Neural cell (in vitro differentiated cells): ENCODE results near the gene AGTR1. TPM values are rescaled to one million over a fixed set of nuclear protein-coding genes. Genes with fewer than 3 reads are reported as not detected.

ENCODE experiments used
- H2AFZ ChIP-seq: fragments of 200-600, 300-800 bp; sonication (generic), shearing (Covaris generic); 2 replicates; pipeline ENCODE4 v1.6.0; 2014; ENCODE audit warnings: low read depth, mild to moderate bottlenecking, antibody characterized with exemption, low read length, moderate library complexity
- H3F3A ChIP-seq: fragments of 200-600 bp; shearing (Covaris generic); 2 replicates; pipeline ENCODE4 v1.6.1; 2016; ENCODE audit warnings: mild to moderate bottlenecking, moderate library complexity, mixed read lengths, antibody characterized with exemption, low read length; ENCODE audit not compliant: insufficient read depth, poor library complexity, severe bottlenecking
- H3K27ac ChIP-seq: fragments of 200-600, 300-800 bp; sonication (generic), shearing (Covaris generic); 2 replicates; pipeline ENCODE4 v1.5.1; 2014; ENCODE audit warnings: mild to moderate bottlenecking, low read length, moderate library complexity
- H3K27me3 ChIP-seq: fragments of 300-800, 200-600 bp; sonication (generic), shearing (Covaris generic); 2 replicates; pipeline ENCODE4 v1.6.0; 2014; ENCODE audit warnings: mild to moderate bottlenecking, low read depth, low read length, moderate library complexity; ENCODE audit not compliant: insufficient read depth
- H3K36me3 ChIP-seq: fragments of 300-800, 200-600 bp; sonication (generic), shearing (Covaris generic); 2 replicates; pipeline ENCODE4 v1.5.1; 2014; ENCODE audit warnings: mild to moderate bottlenecking, antibody characterized with exemption, low read length, moderate library complexity; ENCODE audit not compliant: insufficient read depth
- H3K4me2 ChIP-seq: fragments of 300-800, 200-600 bp; sonication (generic), shearing (Covaris generic); 2 replicates; pipeline ENCODE4 v1.6.0; 2014; ENCODE audit warnings: mild to moderate bottlenecking, low read length
- H3K4me3 ChIP-seq: fragments of 300-800, 200-600 bp; sonication (generic), shearing (Covaris generic); 2 replicates; pipeline ENCODE4 v1.5.1; 2014; ENCODE audit warnings: mild to moderate bottlenecking, low read length, moderate library complexity
- H3K79me2 ChIP-seq: fragments of 200-600 bp; shearing (Covaris generic); replicated peaks from 2 replicates; pipeline ENCODE4 v1.6.0; 2014; ENCODE audit warnings: mild to moderate bottlenecking, low read length, moderate library complexity; ENCODE audit not compliant: insufficient read depth
- H3K9ac ChIP-seq: fragments of 300-800, 200-600 bp; sonication (generic), shearing (Covaris generic); 2 replicates; pipeline ENCODE4 v1.6.1; 2016; ENCODE audit warnings: mild to moderate bottlenecking, low read length, mixed read lengths
- H3K9me2 ChIP-seq: fragments of 200-600 bp; shearing (Covaris generic); 2 replicates; pipeline ENCODE4 v1.6.1; 2016; ENCODE audit warnings: mild to moderate bottlenecking, low read length, mixed read lengths; ENCODE audit not compliant: insufficient read depth
- H3K9me3 ChIP-seq: fragments of 200-600, 300-800 bp; sonication (generic), shearing (Covaris generic); 2 replicates; pipeline ENCODE4 v1.6.1; 2016; ENCODE audit warnings: mild to moderate bottlenecking, mixed run types, low read length, moderate library complexity, mixed read lengths
- H4K20me1 ChIP-seq: fragments of 200-600 bp; shearing (Covaris generic); 2 replicates; pipeline ENCODE4 v1.6.1; 2016; ENCODE audit warnings: mild to moderate bottlenecking, mixed run types; ENCODE audit not compliant: insufficient read depth
- CTCF ChIP-seq: fragments of 450-650 bp; IDR thresholded peaks from 2 replicates; pipeline ENCODE4 v1.5.1; 2014; ENCODE audit warnings: antibody characterized with exemption, mild to moderate bottlenecking, moderate library complexity; ENCODE audit not compliant: poor library complexity, severe bottlenecking
- EP300 ChIP-seq: fragments of 450-650 bp; conservative IDR thresholded peaks from 2 replicates; pipeline ENCODE4 v1.6.1; 2014; ENCODE audit warnings: antibody characterized with exemption, mild to moderate bottlenecking, moderate library complexity; ENCODE audit not compliant: poor library complexity, severe bottlenecking
- EZH2 ChIP-seq: fragments of 200-600, 300-800 bp; shearing (Covaris generic), sonication (generic); IDR thresholded peaks from 2 replicates; pipeline ENCODE4 v1.6.1; 2014; ENCODE audit warnings: antibody characterized with exemption, low read length, borderline replicate concordance, mild to moderate bottlenecking; ENCODE audit not compliant: insufficient read depth, poor library complexity, severe bottlenecking
- MXI1 ChIP-seq: fragments of 450-650 bp; conservative IDR thresholded peaks from 2 replicates; pipeline ENCODE4 v1.6.1; 2014; ENCODE audit warnings: antibody characterized with exemption, mild to moderate bottlenecking; ENCODE audit not compliant: poor library complexity, severe bottlenecking
- POLR2AphosphoS5 ChIP-seq: IDR thresholded peaks from 2 replicates; pipeline ENCODE4 v1.6.1; 2012
- RAD21 ChIP-seq: fragments of 450-650 bp; conservative IDR thresholded peaks from 2 replicates; pipeline ENCODE4 v1.6.1; 2014; ENCODE audit warnings: antibody characterized with exemption, mild to moderate bottlenecking, moderate library complexity
- REST ChIP-seq: IDR thresholded peaks from 2 replicates; pipeline ENCODE4 v1.6.1; 2012; ENCODE audit warnings: borderline replicate concordance
- SMC3 ChIP-seq: fragments of 450-650 bp; conservative IDR thresholded peaks from 2 replicates; pipeline ENCODE4 v1.6.1; 2014; ENCODE audit warnings: antibody characterized with exemption, mild to moderate bottlenecking, moderate library complexity; ENCODE audit not compliant: poor library complexity
- TAF1 ChIP-seq: IDR thresholded peaks from 2 replicates; pipeline ENCODE4 v1.6.1; 2012; ENCODE audit warnings: low read depth
- polyA plus RNA-seq: library from polyadenylated mRNA; depleted of rRNA; stranded (reverse); fragments of >200 nt; gene quantifications from 2 replicates; pipeline ENCODE4 v1.2.3, GENCODE V29; 2014

Gene AGTR1
- polyA plus RNA-seq, 1 donor from 2014 or later, result 1.3 TPM

- Histone ChIP-seq H3K4me3 (no peak overlapping the region), H3F3A (no peaks in the 10 kb centered on the region), H3K4me2 (no peak overlapping the region), H3K27ac (no peak overlapping the region), H4K20me1 (no peaks in the 10 kb centered on the region), H3K9me2 (no peaks in the 10 kb centered on the region), H3K9ac (no peak overlapping the region), H2AFZ (no peak overlapping the region), H3K9me3 (no peaks in the 10 kb centered on the region), H3K36me3 (no peaks in the 10 kb centered on the region), H3K79me2 (no peaks in the 10 kb centered on the region), H3K27me3 (no peaks in the 10 kb centered on the region)
- TF ChIP-seq MXI1 (no peak), EZH2 (no peak), SMC3 (no peak), EP300 (no peak), CTCF (no peak), TAF1 (no peak), RAD21 (no peak), REST (no peak), POLR2AphosphoS5 (no peak)
Measured at GRCh38 chr3:148710665-148711064, 13.0 kb downstream of the AGTR1 start.

GRCh38 chr3:148711981-148712666, 14.4 kb downstream of the AGTR1 start:
- no peak overlapping the region for H2AFZ ChIP-seq
- H3K27me3 ChIP-seq, result no peaks in the 10 kb centered on the region
- no peak overlapping the region for H3K4me3 ChIP-seq
- no peaks in the 10 kb centered on the region for H3K36me3 ChIP-seq
- H3K9me3 ChIP-seq, result no peaks in the 10 kb centered on the region
- H3K9me2 ChIP-seq, result no peaks in the 10 kb centered on the region
- H3K9ac ChIP-seq, result no peak overlapping the region
- no peaks in the 10 kb centered on the region for H3F3A ChIP-seq
- H3K79me2 ChIP-seq, result no peaks in the 10 kb centered on the region
- H3K4me2 ChIP-seq, result no peak overlapping the region
- no peak overlapping the region for H3K27ac ChIP-seq
- no peaks in the 10 kb centered on the region for H4K20me1 ChIP-seq
- TF ChIP-seq TAF1, result no peak
- no peak for TF ChIP-seq EP300
- no peak for TF ChIP-seq SMC3
- no peak for TF ChIP-seq REST
- TF ChIP-seq MXI1, result no peak
- no peak for TF ChIP-seq EZH2
- no peak for TF ChIP-seq RAD21
- no peak for TF ChIP-seq POLR2AphosphoS5
- no peak for TF ChIP-seq CTCF
